Measurements from ENCODE around the gene SMC1B.

SMC1B gene

DNA sequence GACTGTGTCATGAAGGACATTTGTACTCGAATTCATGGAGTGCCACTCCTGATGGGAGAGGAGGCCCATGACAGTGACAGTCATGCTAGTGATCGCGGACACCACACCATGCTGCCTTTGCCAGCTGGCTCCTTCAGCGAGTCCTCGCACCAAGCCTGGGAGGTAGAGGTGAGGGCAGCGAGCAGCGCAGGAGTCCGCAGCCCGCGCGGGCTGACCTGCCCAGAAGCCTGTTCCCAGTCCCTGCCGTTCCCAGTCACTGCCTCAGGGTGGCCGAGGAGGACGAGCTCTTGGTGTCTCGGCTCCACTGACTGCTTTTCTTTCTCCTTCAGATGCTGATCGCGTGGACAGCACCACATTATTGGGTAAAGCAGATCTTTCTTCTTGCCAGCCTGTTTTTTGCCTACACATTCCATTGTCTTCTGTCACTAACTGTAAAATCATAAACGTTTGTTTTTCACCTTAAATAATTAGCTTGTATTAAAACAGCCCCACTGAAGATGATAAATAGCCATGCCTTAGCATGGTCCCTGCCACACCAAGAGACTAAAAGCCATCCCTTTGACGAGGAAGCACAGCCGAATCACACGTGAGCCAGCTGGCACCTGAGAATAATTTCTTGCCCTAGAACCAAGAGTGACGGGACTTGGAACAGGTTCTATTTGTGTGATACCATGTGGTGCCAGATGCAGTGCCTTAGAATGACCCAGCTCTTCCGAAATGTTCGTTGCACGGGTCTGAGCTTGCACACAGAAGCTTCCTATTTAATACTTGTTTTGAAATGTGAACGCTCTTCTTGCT, 78.2 kb downstream of the SMC1B start:
- H3K4me3 ChIP-seq (ENCODE audit: low read length), result no peak overlapping the region
- DNase-seq (ENCODE audit: low read depth), result no peak
- TF ChIP-seq, protein P1, sequence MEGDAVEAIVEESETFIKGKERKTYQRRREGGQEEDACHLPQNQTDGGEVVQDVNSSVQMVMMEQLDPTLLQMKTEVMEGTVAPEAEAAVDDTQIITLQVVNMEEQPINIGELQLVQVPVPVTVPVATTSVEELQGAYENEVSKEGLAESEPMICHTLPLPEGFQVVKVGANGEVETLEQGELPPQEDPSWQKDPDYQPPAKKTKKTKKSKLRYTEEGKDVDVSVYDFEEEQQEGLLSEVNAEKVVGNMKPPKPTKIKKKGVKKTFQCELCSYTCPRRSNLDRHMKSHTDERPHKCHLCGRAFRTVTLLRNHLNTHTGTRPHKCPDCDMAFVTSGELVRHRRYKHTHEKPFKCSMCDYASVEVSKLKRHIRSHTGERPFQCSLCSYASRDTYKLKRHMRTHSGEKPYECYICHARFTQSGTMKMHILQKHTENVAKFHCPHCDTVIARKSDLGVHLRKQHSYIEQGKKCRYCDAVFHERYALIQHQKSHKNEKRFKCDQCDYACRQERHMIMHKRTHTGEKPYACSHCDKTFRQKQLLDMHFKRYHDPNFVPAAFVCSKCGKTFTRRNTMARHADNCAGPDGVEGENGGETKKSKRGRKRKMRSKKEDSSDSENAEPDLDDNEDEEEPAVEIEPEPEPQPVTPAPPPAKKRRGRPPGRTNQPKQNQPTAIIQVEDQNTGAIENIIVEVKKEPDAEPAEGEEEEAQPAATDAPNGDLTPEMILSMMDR (conservative IDR thresholded peaks at IDR 0.05; ENCODE audit: low read depth, low read length), result no peak

DNA sequence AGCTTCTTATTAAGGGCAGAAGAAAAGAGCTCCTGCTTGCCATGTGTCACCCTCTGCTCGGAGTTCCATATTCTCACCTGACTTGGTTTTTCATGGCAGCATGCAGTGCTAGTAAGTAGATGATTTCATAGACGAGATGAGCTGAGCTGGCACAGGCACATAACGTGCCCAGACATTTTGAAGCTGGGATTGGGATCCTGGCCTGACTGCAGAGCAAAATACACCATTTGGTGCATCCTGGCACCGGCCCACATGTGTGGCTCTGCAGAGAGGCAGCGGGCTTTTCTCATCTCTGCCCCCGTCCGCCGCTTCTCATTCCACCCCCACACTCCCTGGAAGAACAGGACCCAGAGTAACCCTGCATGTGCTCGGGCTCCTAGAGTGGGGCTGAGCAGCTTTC, 78.9 kb downstream of the SMC1B start:
- H3K4me3 ChIP-seq (ENCODE audit: low read length), result no peak overlapping the region
- TF ChIP-seq, protein P1 (conservative IDR thresholded peaks at IDR 0.05; ENCODE audit: low read depth, low read length), result no peak
- DNase-seq (ENCODE audit: low read depth), result no peak

DNA sequence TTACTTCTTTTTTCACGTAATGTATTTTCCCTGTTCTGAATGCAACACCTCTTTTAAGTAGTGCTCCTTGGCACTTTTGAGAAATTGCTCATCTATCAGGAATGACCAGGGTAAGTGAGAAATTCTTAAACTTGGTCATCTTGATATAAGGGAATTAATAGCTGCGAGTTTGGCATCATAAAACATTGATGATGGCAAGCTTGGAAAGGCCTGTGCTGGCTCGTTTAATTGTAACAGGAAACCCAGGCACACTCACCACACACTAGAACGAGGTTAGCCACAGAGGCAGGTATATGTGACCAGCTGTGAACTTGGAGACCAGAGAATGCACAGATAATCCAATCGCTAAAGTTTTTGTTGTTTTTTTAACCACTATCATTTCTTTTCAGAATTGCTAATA, 79.3 kb downstream of the SMC1B start:
- TF ChIP-seq, protein P1 (conservative IDR thresholded peaks at IDR 0.05; ENCODE audit: low read depth, low read length), result no peak
- H3K4me3 ChIP-seq (ENCODE audit: low read length), result no peak overlapping the region
- DNase-seq (ENCODE audit: low read depth), result no peak

DNA sequence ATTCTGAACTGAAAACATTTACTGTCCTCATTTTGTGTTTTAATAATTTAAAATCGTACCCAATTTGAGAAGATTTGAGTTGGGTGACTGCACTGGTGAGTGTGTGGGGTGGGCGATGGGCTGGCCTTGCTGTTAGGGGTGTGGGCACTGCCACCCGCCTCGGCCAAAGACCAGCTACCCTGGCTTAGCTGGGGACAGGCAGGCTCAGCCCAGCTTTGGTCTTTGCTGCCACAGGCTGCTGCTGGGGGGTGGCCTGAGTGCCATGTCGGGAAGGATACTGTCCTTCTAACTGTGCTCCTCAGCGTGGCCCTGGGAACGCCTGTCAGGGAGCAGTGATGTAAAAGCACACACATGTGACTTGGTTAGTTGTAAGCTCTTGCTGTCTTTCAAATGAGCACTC, 81.4 kb downstream of the SMC1B start:
- H3K4me3 ChIP-seq (ENCODE audit: low read length), result no peak overlapping the region
- TF ChIP-seq, protein P1 (conservative IDR thresholded peaks at IDR 0.05; ENCODE audit: low read depth, low read length), result no peak
- no peak for DNase-seq (ENCODE audit: low read depth)

DNA sequence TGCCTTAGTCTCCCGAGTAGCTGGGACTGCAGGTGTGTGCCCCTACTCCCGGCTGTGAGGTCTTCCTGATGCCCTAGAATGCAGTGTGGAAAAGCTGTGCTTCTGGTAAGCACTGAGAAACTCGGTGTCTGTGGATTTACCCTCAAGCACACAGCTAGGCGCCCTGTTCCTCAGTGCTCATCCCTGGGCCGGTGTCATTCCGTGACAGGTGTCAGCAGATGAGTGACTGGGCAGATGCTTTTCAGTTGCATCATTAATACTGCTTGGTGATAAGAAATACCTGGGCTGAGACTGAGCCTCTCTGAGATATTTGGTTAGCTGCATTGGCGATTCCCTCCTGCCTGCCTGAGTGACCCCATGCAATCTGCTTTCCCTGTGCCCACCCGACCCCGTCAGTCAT, 81.9 kb downstream of the SMC1B start:
- TF ChIP-seq, protein P1 (conservative IDR thresholded peaks at IDR 0.05; ENCODE audit: low read depth, low read length), result no peak
- DNase-seq (ENCODE audit: low read depth), result no peak
- no peak overlapping the region for H3K4me3 ChIP-seq (ENCODE audit: low read length)

DNA sequence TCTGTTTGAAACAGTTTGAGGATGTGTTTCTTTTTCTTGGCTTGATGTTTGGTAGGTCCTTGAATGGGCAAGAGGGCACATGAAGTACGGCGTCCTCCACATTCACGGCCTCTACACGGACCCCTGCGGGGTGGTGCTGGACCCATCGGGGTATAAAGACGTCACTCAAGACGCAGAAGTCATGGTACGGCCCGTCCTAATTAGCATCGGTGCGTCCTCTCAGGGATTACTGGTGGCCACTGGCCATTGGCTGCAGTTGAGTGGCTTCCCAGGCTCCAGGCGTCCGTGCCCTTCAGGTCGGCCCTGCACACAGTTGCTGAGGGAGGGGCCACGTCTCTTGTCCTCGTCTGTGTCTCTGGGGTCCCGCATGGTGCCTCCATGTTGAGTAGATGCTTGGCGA, 82.9 kb downstream of the SMC1B start:
- TF ChIP-seq, protein P1 (conservative IDR thresholded peaks at IDR 0.05; ENCODE audit: low read depth, low read length), result no peak
- DNase-seq (ENCODE audit: low read depth), result no peak
- no peak overlapping the region for H3K4me3 ChIP-seq (ENCODE audit: low read length)

DNA sequence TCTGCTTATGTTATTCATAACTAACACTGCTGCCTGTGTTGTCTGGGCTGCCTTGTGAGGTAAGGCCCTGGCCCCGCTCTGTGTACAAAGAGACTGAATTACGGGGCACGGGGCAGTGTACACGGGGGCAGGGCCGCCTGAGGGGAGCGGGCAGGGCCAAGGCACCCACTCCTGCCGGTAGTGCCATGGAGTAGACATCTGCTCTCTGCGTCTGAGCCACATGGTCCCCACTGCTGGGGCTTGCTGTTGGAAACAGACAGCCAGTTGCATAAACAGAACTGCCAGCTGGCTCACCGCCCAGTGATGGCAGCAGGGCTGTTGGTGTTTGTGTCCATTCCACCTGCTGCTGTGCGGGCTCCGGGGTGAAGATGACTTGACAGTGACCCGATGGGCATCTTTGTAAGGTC, 83.9 kb downstream of the SMC1B start:
- DNase-seq (ENCODE audit: low read depth), result no peak
- no peak overlapping the region for H3K4me3 ChIP-seq (ENCODE audit: low read length)
- TF ChIP-seq, protein P1 (conservative IDR thresholded peaks at IDR 0.05; ENCODE audit: low read depth, low read length), result no peak

All from retinal pigment epithelial cell (primary cell).